Inflammatory macrophage treated with lipopolysaccharide for 1 hour (primary cell): ENCODE measurements around the gene TIAM2.

Experiments used
- DNase-seq, 2 donors: peaks; one replicate each; pipeline ENCODE4 v3.0.0-alpha.2; 2020 to 2022

TIAM2 gene

DNA sequence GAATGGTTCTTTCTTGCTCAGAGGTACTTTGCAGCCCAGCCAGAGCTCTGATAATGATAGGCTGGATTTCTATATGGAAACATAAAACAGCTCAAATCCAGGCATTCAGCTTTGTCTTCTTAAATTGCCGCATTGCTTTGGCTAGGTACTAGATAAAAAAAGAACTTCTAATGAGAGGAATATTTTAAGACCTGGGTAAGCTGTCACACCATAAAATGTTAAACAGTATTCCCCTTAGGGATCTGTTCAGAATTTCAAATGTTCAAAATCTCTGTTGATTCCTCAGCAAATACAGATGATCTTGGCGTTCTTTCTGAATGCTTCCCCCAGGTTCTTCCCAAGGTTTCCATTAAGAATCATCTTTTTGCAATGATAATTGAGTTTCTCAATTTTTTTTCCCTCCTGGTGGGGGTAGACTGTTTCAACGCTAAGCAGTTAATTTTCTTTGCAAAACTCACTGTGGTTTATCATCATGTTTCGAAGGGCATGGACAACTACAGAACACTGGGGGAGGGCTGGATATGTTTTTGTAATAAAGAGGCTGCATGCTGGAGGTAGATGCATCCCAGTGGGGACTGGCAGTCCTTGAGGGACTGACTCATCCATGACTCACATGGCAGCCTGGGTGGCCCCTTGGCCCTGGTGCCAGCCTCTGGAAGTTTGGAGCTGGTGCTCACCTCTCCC, 31.0 kb downstream of the TIAM2 start:
- DNase-seq = peak in 1 of 2 donors; percentile 9

DNA sequence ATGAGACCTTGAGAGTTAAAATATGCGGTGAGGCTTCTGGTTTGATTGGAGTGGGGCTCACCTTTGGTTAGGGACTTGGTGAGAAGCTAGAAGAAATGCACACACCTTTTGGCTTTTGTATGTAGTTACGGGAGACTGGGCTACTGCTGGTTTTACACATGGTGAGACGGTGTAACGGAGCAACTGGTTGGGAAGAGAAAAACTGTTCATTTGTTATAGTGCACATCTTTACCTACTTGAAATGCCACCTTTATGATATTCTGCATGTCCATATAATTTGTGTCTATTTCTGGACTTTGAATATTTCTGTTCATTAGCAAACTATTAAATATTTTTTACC, 31.6 kb downstream of the TIAM2 start:
- DNase-seq = no peak

DNA sequence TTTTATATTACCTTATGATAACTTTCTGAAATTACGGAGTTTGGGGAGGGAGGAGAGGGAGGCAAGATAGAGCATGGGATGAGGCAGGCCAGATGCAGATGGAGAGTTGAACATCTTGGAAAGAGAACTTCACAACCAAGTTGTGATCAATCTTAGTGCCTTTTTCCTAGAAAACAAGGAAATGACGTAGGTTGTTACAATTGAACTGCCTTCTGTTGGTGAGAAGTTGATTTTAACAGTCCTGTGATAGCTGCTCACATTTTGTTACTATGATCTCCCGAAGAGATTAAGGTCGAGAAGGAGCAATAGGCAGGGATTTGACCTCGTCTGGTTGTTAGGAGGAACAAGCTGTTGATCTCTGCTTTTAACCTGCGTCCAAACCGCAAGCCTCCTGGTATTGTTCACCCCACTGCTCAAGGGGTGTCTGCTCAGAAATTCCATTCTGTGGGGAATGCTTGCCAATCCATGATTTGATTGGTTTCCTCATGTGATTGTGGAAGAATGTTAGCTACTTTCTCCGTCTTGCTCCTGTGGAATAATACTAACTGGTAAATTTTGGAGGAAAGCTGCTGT, 35.1 kb downstream of the TIAM2 start:
- DNase-seq = no peak

DNA sequence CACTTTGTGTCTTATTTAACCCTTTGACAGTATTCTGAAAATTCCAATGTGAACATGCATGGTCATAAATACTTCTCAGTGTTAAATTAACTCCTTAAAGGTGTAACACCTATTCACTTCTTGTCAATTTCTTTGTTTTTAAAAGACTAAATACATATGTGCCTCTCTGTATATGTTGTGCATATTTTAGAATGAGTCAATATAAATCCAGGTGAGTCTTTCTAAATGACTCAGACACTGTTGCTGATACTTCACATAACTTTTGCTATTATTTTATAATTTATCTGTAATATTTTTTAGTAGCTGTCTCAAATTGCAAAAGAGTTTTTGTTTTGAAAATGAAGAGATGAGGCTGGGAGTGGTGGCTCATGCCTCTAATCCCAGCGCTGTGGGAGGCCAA, 36.0 kb downstream of the TIAM2 start:
- DNase-seq = no peak

DNA sequence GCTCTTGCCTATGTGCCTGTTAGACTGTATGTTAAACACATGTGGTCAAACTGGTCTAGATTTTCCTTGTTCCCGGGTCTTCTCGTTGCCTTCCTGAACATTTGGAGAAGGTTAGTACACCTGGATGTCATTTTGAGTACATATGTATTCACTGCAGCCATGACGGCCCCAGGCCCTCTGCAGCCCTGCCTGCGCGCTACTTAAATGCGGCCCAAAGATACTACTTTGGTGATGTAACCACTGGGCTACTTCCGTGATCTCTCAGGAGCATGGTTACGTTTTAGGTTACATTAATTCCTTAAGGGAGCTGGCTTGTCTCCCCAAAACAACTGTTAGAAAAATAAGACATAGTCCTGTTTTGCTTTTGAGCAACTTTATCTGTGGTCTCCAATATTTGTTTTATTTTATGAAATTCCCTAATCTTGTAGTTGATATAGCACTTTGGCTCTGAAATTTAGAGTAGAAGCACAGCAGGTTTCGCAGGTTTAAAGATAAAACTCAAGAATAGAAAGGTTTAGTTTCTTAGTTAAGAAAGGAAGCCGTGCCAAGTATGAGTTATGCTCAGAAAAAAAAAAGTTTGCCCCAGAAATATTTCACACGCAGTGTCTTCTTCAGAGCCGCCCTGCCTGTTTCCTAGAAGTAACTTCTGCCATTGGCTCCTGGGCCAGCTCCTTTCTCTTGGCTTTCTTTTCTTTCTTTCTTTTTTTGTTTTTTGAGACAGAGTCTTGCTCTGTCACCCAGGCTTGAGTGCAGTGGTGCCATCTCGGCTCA, 38.1 kb downstream of the TIAM2 start:
- DNase-seq = no peak

DNA sequence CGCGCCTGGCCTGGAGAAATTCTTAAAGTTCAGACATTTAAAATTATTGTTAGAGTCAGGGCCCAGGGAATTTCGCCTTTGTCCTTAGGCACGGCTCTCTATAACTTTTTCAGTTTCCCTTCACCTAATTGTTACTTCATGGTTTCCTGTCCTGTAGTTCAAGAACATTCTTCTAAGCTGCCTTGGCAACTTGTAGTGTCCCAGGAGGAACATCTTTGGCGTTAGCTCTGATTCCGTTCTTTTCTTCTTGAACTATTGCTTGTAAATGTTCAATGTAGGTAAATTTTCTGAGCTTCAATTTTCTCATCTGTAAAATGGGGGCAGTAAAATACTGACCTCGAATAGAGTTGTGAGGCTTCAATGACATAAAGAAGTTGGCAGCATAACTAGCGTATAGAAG, 41.8 kb downstream of the TIAM2 start:
- no peak for DNase-seq

DNA sequence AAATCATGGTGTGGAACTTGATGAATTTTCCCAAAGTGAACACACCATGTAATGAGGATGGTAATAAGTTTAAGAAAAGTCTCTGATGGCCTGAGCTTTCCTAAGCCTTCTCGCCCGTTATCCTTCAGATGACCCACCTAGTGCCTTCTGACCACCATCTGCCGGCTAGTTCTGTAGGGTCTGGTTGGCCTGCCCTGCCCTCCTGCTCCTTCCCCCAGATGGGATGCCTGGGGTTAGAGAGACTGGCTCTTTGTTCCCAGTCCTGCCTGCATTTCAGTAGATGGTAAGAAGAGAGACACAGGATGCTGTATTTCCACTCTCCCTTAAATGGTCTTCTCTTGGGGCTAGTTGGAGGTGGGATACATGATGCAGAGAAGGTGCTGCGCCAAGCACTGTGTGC, 43.0 kb downstream of the TIAM2 start:
- no peak for DNase-seq

DNA sequence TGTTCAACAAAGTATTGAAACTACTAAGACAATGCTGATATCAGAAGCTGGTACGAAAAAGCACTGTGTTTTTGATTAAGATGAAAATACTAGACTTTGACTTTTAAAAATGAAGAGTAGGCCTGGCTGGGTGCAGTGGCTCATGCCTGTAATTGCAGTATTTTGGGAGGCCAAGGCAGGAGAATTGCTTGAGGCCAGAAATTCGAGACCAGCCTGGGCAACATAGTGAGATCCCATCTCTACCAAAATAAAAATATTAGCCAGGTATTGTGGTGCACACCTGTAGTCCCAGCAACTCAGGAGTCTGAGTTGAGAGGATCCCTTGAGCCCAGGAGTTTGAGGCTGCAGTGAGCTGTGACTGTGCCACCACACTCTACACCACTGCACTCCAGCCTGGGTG, 43.4 kb downstream of the TIAM2 start:
- no peak for DNase-seq

DNA sequence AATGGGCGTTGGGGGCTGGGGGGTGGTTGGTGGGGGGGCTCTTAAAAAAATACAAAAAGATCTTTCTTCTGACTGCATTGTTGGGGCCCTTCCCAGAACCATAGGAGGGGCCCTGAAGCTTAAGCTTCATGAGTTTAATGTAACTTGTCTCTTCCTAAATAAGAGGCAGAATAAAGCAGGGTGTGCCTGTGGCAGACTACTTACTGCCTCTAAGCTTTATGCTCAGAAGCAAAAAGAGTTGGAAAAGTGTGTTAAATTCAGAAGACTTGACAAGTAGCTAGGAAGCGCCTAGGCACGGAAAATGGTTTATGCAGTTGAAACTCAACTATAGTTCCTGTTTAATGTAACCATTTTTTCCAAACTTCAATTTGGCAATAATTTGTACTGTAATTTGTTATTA, 44.5 kb downstream of the TIAM2 start:
- no peak for DNase-seq

DNA sequence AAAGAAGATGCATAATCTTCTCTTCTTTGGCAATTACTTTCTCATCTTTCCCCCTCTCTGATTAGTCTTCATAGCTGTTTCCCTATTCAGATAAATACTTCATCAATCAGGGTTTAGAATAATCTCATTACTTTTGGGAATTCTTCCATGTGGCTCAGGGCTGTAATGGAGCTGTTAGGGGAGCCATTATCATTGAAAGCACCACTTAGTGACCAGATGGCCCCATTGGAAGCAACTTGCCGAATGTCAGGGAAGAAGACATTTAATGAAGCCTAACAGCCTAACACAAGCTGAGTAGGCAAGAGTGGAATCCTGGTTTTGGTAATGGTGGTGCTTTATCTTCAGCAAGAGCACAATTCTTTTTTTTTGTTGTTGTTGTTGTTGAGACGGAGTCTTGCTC, 45.0 kb downstream of the TIAM2 start:
- DNase-seq = no peak

DNA sequence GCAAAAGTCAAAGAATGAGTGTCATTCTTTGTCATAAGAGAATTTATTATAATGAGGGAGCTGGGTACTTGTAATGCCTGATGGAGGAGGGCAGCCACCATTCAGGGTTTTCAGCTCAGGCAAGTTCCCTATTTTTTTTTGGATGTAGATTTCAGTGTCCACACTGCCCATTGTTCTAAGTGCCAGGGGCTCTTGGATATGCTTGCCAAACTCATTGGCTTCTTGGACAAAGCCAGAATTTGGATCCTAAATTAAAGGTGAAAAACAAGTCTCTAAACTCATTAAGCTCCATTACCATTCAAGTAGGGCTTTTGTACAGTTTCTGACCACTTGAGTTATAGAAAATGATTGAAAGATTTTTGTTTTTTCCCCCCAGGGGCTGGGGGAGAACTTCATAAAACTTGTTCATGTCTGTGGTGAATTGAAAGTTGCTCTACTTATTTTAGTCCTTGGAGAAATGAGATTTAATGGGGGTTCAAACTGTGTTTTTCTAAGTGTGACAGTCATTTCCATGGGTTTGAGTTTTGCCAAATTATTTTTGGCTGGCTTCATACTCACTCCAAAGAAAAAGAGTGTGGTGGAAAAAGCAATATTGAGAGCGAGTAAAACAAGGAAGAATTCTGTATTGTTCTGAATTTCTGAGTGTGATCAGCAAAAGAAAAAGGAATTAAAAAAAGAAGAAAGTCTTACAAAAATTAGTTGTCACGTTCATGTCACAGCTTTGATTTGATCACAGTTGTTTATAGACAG, 46.0 kb downstream of the TIAM2 start:
- DNase-seq = no peak

DNA sequence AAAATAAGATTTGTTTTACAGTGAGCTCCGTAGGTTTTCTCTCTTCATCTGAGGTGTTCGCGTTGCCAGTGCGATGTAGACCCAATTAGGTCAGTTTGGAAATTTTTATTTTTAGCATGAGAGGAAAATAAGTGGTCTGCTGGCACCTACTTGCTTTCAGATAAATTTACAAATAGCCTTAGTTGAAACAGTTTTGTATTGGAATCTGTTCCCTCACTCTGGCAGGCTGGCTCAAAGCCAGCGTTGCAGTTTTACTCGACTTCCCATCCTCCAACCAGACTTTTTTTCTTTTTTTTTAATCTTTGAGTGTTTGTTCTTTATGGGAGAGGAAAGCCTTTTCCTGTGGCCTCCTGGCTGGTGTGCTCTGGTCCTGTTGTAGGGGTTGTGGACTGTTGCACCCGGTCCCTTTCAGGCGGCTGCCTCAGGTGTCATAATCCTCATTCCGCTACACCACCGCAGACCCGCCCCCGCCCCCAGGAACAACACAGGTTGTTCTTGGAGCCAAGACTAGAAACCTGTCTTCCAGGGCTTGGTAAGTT, 46.7 kb downstream of the TIAM2 start:
- no peak for DNase-seq

DNA sequence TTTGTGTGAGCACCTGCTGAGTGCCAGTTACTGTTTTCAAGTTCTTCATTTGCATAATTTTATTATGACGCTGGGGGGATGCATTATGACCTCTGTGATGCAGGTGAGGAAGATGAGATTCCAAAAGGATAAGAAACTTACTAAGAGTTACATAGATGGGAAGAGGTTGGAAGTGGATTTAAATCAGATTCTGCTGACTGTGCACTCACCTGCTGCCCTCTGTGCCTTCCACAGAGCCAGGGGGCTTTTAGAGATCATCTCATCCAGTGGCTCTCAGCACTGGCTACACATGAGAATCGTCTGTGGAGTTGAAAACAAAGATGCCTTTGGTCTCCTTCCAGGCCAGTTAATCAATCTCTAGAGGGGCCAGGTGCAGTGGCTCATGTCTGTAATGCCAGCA, 47.9 kb downstream of the TIAM2 start:
- no peak for DNase-seq

DNA sequence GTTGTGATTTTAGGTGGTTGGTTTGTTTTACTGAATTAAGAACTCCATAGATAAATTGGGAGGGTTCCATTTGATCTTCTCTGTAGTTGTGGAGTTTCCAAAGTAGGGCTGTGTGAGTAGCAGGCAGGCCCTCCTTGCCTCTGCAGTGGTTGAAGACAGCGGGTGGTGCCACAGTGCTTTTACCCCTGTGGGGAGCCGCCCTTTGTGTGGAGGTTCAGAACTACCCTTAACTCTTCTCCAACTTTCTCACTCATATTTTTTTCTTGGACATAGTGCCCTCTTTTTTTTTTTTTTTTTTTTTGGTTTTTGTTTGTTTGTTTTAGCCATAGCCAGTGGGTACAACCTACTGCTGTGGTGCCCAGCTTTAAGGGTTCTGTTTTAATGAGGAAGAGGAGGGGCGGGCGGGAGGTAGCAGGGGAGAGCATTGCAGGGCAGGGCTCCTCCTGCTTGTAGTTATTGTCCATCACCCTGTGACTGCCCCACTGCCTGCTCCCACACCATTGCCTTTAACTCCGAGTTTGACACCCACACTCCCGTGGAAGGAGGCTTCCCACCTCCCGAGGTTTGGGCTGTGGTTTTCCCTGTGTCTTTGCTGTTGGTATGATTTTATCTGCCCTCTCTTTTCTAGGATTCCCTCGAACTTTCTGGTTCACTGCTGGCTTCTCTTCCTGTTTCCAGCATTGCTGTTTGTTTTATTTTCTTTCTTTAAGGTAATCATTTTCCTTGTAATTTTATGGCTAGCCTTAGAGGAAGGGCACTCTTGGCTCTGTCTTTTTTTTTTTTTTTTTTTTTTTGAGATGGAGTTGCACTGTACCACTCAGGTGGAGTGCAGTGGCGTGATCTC, 50.7 kb downstream of the TIAM2 start:
- DNase-seq = no peak

DNA sequence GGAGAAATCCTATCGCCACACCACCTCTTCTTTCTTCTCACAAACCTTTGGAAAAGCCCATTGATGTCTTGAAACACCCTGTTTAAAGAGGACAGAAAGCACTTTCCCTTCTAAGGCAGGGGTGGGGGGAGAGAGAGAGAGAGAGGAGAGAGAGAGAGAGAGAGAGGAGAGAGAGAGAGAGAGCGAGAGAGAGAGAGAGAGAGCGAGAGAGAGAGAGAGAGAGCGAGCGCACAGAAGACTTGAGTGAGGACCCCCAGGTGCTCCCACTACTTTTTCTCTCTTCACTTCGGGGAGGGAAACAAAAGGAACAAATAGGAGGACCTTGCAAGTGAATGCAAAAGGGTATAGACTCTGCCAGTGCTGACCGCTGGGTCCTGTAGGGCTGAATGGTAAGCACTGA, 52.4 kb downstream of the TIAM2 start:
- no peak for DNase-seq

DNA sequence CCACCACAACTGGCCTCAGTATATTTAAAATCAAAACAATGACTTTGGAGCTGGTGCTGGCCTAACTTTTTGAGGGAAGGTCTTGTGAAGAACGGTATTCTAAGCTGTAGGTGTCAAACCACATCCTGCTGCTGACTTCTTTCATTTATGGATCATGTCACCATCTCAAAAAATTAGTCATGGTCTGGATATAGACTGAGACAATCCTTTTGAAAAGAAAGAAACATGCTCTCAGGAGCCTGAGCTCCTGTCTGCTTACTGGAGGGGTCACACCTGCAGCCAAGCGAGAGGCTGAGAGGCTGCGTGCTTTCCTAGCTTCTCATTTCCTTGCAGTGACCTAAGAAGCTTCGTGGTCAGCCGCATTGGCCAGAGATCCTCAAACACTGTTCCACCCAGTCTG, 55.2 kb downstream of the TIAM2 start:
- peak in 1 of 2 donors; percentile 3 for DNase-seq

DNA sequence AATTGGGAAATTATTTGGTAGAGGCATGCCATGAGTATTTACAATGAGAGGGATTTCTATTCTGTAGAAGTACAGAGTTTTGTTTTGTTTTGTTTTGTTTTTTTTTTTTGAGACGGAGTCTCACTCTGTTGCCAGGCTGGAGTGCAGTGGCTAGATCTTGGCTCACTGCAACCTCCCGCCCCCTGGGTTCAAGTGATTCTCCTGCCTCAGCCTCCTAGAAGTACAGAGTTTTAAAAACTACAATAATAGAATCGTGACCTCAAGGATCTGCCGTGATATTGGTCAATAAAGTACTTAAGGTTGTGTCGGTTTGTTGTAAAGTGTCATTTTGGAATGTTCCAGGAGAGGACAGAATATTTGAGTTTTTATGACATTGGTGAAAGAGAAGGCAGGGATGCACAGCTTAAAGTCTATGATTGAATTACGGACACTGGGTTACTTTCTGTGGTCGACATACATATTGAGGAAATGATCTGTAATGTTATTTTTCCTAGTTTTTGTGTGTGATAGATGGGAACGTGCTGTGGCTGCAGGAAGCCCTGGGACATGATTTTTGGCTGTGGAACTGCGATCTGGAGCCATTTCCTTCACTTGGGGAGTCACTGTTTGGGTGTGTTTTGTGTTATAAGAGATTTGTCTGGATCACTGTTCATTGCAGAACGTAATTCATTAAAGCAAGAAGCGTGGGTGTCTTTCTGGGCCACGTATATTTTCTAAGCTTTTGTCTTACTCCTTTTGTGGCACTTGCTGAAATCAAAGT, 59.6 kb downstream of the TIAM2 start:
- no peak for DNase-seq

DNA sequence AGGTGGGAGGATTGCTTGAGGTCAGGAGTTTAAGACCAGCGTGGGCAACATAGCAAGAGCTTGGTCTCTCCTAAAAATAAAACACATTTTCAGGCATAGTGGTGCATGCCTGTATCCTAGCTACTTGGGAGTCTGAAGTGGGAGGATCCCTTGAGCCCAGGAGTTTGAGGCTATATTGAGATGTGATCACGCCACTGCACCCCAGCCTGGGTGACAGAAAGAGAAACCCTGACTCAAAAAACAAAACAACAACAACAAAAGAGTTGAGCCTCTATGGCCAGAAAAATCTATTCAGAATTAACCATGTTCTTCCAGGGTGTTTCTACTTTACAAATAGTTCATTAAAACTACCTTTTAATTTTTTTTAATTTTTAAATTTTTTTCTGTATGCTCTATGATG, 60.6 kb downstream of the TIAM2 start:
- DNase-seq = no peak

DNA sequence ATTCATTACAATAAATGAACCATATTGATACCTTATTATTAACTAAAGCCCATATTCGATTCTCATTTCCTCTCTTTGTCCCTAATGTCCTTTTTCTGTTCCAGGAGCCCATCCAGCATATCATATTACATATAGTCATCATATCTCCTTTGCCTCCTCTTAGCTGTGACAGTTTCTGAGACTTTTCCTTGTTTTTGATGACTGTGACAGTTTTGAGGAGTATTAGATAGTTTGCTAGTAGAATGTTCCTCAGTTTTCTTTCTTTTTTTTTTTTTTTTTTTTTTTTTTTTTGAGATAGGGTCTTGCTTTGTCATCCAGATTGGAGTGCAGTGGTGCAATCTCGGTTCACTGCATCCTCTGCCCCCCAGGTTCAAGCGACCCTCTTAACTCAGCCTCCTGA, 61.6 kb downstream of the TIAM2 start:
- DNase-seq = no peak

DNA sequence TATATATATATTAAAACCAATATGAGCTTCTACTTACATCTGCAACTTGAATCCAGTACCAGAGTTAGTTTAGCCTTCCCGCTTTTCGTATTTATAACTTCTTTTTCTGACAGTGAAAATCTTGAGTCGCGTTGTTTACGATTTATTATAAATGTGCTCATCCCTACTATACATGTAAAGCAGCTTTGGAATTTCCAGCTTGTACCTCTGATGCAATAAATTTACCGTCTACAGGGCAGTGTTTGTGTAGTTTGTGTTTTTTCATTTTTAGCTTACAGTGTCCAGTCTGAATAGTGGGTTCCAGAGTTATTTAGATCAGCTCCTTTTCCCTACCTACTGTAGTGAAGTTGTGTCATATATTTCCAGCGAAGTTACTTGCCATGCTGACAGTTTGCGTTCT, 66.3 kb downstream of the TIAM2 start:
- DNase-seq = no peak

DNA sequence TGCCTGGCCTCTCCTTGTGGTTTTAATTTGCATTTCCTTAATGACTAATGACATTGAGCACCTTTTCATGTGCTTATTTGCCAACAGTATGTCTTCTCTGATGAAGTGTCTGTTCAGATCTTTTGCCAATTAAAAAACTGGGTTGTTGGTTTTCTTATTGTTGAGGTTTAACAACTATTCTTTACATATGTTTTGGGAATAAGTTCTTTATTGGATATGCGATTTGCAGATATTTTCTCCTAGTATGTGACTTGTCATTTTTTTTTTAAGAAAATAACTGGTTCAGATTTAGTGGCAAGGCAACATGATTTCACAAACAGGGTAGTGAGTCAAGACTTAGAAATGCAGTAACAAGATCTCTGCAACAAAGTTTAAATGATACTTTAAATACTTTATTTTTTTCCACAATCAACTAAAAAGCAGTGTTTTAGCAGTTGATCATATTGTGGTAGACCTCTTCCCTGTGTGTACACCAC, 67.8 kb downstream of the TIAM2 start:
- no peak for DNase-seq

DNA sequence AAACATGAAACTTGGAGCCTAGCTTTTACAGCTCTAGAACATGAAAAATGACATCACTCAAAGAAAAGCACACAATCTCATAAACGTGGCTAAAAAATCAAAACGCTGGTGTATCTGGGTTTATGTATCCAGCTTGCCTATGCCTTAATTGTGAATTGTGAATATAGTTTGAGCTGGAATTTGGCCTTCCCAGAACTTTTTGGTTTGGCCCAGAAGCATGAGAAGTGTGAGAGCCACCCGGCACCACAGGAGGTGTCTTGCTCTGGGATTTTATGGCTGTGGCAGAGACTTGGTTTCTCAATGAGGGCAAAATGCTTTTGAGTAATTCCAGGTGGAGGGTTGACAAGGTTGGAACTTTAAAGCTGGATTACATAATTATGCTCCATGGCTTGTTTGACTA, 69.2 kb downstream of the TIAM2 start:
- no peak for DNase-seq
